WTC11 (cell line): Measurements from ENCODE around the gene RSPO3. TPM values are rescaled to one million over a fixed set of nuclear protein-coding genes. Genes with fewer than 3 reads are reported as not detected.

Source experiments
- ATAC-seq: fragments of 200-7000 bp; cut with Tn5 transposase; 2 replicates; pipeline ENCODE4 v1.10.0; 2021; ENCODE audit warnings: mild to moderate bottlenecking, moderate library complexity
- CTCF ChIA-PET: fragments of 300-600 bp; sonication (Branson Sonifier 250); formaldehyde crosslinking; loops from one replicate; lab custom pipeline; 2021; ENCODE audit warnings: antibody characterized with exemption; lab: Charles Lee
- POLR2A ChIA-PET: fragments of 350-600 bp; sonication (Branson Sonifier 250); formaldehyde crosslinking; loops from one replicate; lab custom pipeline; 2021; ENCODE audit warnings: antibody characterized with exemption; lab: Charles Lee
- DNase-seq: peaks from one replicate; pipeline ENCODE4 v3.0.0; 2021; ENCODE audit warnings: low spot score
- H3K27ac Mint-ChIP-seq: 2 replicates; pipeline ENCODE4 v1.8.0; 2021; ENCODE audit warnings: mixed read lengths
- H3K27me3 Mint-ChIP-seq: 2 replicates; pipeline ENCODE4 v1.8.0; 2021; ENCODE audit warnings: low read depth, mild to moderate bottlenecking, moderate library complexity, mixed read lengths
- H3K36me3 Mint-ChIP-seq: 2 replicates; pipeline ENCODE4 v1.8.0; 2021; ENCODE audit warnings: mixed read lengths
- H3K4me1 Mint-ChIP-seq: 2 replicates; pipeline ENCODE4 v1.8.0; 2022; ENCODE audit warnings: mixed read lengths
- H3K4me3 Mint-ChIP-seq: 2 replicates; pipeline ENCODE4 v1.8.0; 2021; ENCODE audit warnings: mild to moderate bottlenecking, moderate library complexity, mixed read lengths
- H3K9me3 Mint-ChIP-seq: 2 replicates; pipeline ENCODE4 v1.8.0; 2021; ENCODE audit warnings: mixed read lengths
- ARID4B ChIP-seq: sonication (generic); formaldehyde crosslinking; IDR thresholded peaks from 2 replicates; pipeline ENCODE4 v1.8.0; 2023; ENCODE audit warnings: missing genetic modification reagents, mild to moderate bottlenecking, borderline replicate concordance
- ATF3 ChIP-seq: sonication (generic); formaldehyde crosslinking; conservative IDR thresholded peaks from 2 replicates; pipeline ENCODE4 v1.8.1; 2022; ENCODE audit warnings: mild to moderate bottlenecking, missing genetic modification reagents
- ATF6 ChIP-seq: sonication (generic); formaldehyde crosslinking; IDR thresholded peaks from 2 replicates; pipeline ENCODE4 v1.8.1; 2023; ENCODE audit warnings: mild to moderate bottlenecking, missing genetic modification reagents
- CBFB ChIP-seq: sonication (generic); formaldehyde crosslinking; IDR thresholded peaks from 2 replicates; pipeline ENCODE4 v1.8.1; 2022; ENCODE audit warnings: mild to moderate bottlenecking, low read depth, missing genetic modification reagents
- CREM ChIP-seq: sonication (generic); formaldehyde crosslinking; IDR thresholded peaks from 2 replicates; pipeline ENCODE4 v1.8.1; 2022; ENCODE audit warnings: mild to moderate bottlenecking, missing genetic modification reagents, moderate library complexity
- ERG ChIP-seq: fragments of 250-450 bp; sonication (Bioruptor Pico); IDR thresholded peaks from 2 replicates; pipeline ENCODE4 v1.8.0; 2021; ENCODE audit warnings: mild to moderate bottlenecking
- IRF1 ChIP-seq: sonication (generic); formaldehyde crosslinking; IDR thresholded peaks from 2 replicates; pipeline ENCODE4 v1.8.0; 2023; ENCODE audit warnings: missing genetic modification reagents
- JUN ChIP-seq: sonication (generic); formaldehyde crosslinking; IDR thresholded peaks from 2 replicates; pipeline ENCODE4 v1.8.0; 2023; ENCODE audit warnings: mild to moderate bottlenecking, missing genetic modification reagents
- NFYB ChIP-seq: sonication (generic); formaldehyde crosslinking; conservative IDR thresholded peaks from 2 replicates; pipeline ENCODE4 v1.8.0; 2022; ENCODE audit warnings: low read depth, missing genetic modification reagents
- NR1H2 ChIP-seq: sonication (generic); formaldehyde crosslinking; IDR thresholded peaks from 2 replicates; pipeline ENCODE4 v1.9.0; 2021; ENCODE audit warnings: mild to moderate bottlenecking, moderate library complexity, missing genetic modification reagents
- NR2C2 ChIP-seq: sonication (generic); formaldehyde crosslinking; IDR thresholded peaks from 2 replicates; pipeline ENCODE4 v1.8.0; 2022; ENCODE audit warnings: mild to moderate bottlenecking, missing genetic modification reagents
- OVOL2 ChIP-seq: fragments of 250-450 bp; sonication (Bioruptor Pico); IDR thresholded peaks from 2 replicates; pipeline ENCODE4 v1.9.0; 2021; ENCODE audit warnings: mild to moderate bottlenecking, borderline replicate concordance
- RELA ChIP-seq: sonication (generic); formaldehyde crosslinking; IDR thresholded peaks from 2 replicates; pipeline ENCODE4 v1.8.1; 2022; ENCODE audit warnings: missing genetic modification reagents, mild to moderate bottlenecking, borderline replicate concordance
- SOX15 ChIP-seq: fragments of 250-450 bp; sonication (Bioruptor Pico); IDR thresholded peaks from 2 replicates; pipeline ENCODE4 v1.9.0; 2021; ENCODE audit warnings: mild to moderate bottlenecking
- TP53 ChIP-seq: sonication (generic); formaldehyde crosslinking; IDR thresholded peaks from 2 replicates; pipeline ENCODE4 v1.8.1; 2023; ENCODE audit warnings: mild to moderate bottlenecking, missing genetic modification reagents
- ZNF425 ChIP-seq: fragments of 250-450 bp; sonication (Bioruptor Pico); conservative IDR thresholded peaks from 2 replicates; pipeline ENCODE4 v1.9.0; 2021; ENCODE audit warnings: mild to moderate bottlenecking
- total RNA-seq: library from RNA; stranded (reverse); gene quantifications from 3 replicates; pipeline ENCODE4 v1.2.3, GENCODE V29; 2021

Gene RSPO3
- total RNA-seq, 1 experiment from 2014 or later: not detected

GRCh38 chr6:127131772-127132376 lies 13.4 kb downstream of the RSPO3 start (continued):
- no peak for TF ChIP-seq ZNF425 (CRISPR knock-in tag)
- TF ChIP-seq NR2C2 (CRISPR knock-in tag): no peak
- no peak for TF ChIP-seq CBFB
- TF ChIP-seq TP53 (CRISPR knock-in tag): no peak
- TF ChIP-seq CREM (CRISPR knock-in tag): no peak
- no peak for TF ChIP-seq IRF1
- no peak for TF ChIP-seq JUN

- H3K9me3 Mint-ChIP-seq: no peaks in the 10 kb centered on the region
- TF ChIP-seq ARID4B (no peak), TP53 (CRISPR knock-in tag) (no peak), OVOL2 (CRISPR knock-in tag) (no peak), NR2C2 (CRISPR knock-in tag) (no peak), ERG (CRISPR knock-in tag) (no peak), NR1H2 (CRISPR knock-in tag) (no peak), RELA (CRISPR knock-in tag) (no peak), ATF3 (CRISPR knock-in tag) (no peak), SOX15 (no peak), NFYB (CRISPR knock-in tag) (no peak), ATF6 (CRISPR knock-in tag) (no peak)
- no peaks in the 10 kb centered on the region for H3K27me3 Mint-ChIP-seq
- ChIA-PET POLR2A (no interaction called here), CTCF (no interaction called here)
- no peak for DNase-seq
- no peak for ATAC-seq
- H3K36me3 Mint-ChIP-seq: no peaks in the 10 kb centered on the region
- H3K27ac Mint-ChIP-seq: no peak overlapping the region
- H3K4me3 Mint-ChIP-seq: no peak overlapping the region
- no peaks in the 10 kb centered on the region for H3K4me1 Mint-ChIP-seq
These were observed 15.7 kb downstream of the RSPO3 start for GRCh38 chr6:127134136-127134535.
